Measurements from ENCODE around the gene CTDNEP1.

CTDNEP1 gene

DNA sequence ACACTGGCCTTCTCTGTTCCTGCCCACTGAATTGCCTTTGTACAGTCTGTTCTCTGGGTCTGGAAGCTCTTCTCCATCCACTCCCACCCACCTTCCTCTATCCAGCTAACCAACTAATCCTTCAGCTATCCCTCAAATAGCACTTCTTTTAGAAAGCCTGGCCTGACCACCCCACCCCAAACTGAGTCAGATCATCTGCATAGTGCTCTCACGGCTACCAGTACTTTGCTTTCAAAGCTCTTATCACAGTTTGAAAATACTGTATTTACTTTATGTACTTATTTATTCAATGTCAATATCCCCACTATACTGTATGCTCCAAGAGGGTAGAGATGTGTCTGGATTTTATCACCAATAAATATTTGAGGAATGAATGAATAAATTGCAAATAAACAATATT, 15.2 kb upstream of the CTDNEP1 start:
- TF ChIP-seq, protein P1, sequence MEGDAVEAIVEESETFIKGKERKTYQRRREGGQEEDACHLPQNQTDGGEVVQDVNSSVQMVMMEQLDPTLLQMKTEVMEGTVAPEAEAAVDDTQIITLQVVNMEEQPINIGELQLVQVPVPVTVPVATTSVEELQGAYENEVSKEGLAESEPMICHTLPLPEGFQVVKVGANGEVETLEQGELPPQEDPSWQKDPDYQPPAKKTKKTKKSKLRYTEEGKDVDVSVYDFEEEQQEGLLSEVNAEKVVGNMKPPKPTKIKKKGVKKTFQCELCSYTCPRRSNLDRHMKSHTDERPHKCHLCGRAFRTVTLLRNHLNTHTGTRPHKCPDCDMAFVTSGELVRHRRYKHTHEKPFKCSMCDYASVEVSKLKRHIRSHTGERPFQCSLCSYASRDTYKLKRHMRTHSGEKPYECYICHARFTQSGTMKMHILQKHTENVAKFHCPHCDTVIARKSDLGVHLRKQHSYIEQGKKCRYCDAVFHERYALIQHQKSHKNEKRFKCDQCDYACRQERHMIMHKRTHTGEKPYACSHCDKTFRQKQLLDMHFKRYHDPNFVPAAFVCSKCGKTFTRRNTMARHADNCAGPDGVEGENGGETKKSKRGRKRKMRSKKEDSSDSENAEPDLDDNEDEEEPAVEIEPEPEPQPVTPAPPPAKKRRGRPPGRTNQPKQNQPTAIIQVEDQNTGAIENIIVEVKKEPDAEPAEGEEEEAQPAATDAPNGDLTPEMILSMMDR (IDR thresholded peaks at IDR 0.05; ENCODE audit: borderline replicate concordance, insufficient read depth, low read depth, low read length), result no peak
- no peak overlapping the region for H3K4me3 ChIP-seq (ENCODE audit: low read depth, low read length)

- H3K4me3 ChIP-seq (ENCODE audit: low read depth, low read length), result no peak overlapping the region
- TF ChIP-seq, protein P1 (IDR thresholded peaks at IDR 0.05; ENCODE audit: borderline replicate concordance, insufficient read depth, low read depth, low read length), result no peak
Observed at GRCh38 chr17:7263801-7264078, 12.2 kb upstream of the CTDNEP1 start.

DNA sequence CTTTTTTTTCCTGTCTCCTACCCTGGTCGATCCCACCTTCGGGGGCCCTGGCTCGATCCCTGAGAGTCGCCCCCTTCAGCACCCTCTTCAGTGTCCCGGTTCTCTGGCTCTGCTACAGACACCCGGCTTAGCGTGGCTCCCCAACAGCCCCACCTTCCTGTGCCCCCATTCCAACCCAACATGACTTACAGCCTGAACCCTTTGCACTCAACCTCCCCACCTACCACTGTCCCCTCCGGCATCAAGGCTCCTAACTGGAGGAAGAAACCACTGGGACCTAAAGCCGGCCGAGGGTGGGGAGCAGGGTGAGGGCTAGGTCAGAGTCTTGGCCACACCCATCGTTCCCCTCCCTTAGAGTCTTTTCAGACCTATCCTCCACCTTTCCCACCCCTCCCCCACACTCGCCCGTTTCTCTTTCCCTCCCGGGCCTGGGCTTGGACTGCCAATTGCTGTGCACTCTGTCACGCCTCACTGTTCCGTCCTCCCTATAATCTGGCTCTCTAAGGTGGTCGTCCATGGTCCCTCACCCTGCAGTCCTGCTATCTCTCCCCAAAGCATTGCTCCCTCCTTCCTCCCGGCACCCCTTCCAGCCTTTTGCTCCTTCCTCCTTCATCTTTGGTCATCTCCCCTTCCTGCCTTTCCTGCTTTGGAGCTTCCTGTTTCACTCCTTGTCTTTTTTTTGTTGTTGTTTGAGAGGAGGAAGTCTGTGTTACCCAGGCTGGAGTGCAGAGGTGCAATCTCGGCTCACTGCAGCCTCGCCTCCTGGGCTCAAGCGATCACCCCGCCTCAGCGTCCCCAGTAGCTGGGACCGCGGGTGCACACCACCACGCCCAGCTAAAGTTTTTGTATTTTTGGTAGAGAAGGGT, 11.6 kb upstream of the CTDNEP1 start:
- TF ChIP-seq, protein P1 (IDR thresholded peaks at IDR 0.05; ENCODE audit: borderline replicate concordance, insufficient read depth, low read depth, low read length), result no peak
- no peak overlapping the region for H3K4me3 ChIP-seq (ENCODE audit: low read depth, low read length)

DNA sequence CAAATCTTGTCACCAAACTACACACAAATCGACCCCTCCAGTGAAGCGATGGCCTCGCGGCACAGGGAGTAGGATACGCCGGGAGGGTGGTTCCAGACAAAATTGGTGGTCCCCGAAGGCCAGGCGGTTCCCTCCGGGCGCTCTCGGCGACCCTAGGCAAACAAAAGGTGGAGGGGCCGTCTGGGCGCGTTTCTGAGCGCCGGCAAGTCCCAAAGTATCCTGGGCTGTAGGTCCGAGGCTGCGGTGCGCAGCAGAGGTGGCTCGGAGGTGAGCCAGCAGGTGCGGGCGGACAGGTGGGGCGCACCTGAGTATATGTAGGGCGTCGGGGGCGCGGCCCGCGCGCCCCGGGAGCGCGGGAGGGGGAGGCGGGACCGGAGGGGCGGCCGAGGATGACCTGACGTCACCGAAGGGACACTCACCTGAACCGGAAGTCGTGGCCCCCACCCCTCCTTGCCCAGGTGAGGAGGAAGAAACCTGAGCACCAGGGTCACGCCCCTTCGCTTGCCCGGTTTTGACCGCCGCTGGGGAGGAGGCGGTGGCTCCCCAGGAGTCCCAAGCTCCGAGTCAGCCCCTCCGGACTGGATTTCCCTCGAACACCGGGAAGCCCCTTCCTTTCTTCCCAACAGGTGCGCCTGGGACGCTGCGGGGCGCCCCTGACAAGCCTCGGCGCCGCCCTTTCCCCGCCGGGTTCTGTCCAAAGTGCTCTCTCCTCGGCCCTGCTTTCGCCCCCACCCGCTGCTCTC, 10.8 kb upstream of the CTDNEP1 start, which contains the start of gene CLDN7:
CLDN7 (minus strand) TSS at position 287 of the 743 bp plus-strand sequence. CDS start 435 bp downstream, outside the sequence.
- H3K4me3 ChIP-seq (ENCODE audit: low read depth, low read length), result peak within 1 kb of the TSS; percentile 40
- TF ChIP-seq, protein P1 (IDR thresholded peaks at IDR 0.05; ENCODE audit: borderline replicate concordance, insufficient read depth, low read depth, low read length), result no peak

GRCh38 chr17:7261379-7262191, 10.1 kb upstream of the CTDNEP1 start:
- H3K4me3 ChIP-seq (ENCODE audit: low read depth, low read length), result peak overlapping the region; percentile 40

GRCh38 chr17:7260651-7261378, 9.3 kb upstream of the CTDNEP1 start:
- TF ChIP-seq, protein P1 (IDR thresholded peaks at IDR 0.05; ENCODE audit: borderline replicate concordance, insufficient read depth, low read depth, low read length), result no peak
- peak overlapping the region; percentile 40 for H3K4me3 ChIP-seq (ENCODE audit: low read depth, low read length)

More at GRCh38 chr17:7261379-7262191, 10.1 kb upstream of the CTDNEP1 start:
- TF ChIP-seq, protein P1 (IDR thresholded peaks at IDR 0.05; ENCODE audit: borderline replicate concordance, insufficient read depth, low read depth, low read length), result no peak
